SK-N-SH (cell line): Measurements from ENCODE around the gene GALNT16. TPM values are rescaled to one million over a fixed set of nuclear protein-coding genes. Genes with fewer than 3 reads are reported as not detected.

Source experiments
- CTCF ChIA-PET: fragments of 300-600, 350-600 bp; formaldehyde crosslinking; extraction: SDS; loops from one replicate; lab custom pipeline; 2021; lab: Yijun Ruan, JAX
- POLR2A ChIA-PET: fragments of 350-600 bp; sonication (Branson Sonifier 250); formaldehyde crosslinking; extraction: SDS; loops from one replicate; lab custom pipeline; 2020; ENCODE audit warnings: antibody characterized with exemption, inconsistent platforms; lab: Yijun Ruan, JAX
- DNase-seq: peaks from one replicate; pipeline ENCODE4 v3.0.0; 2012
- H2AFZ ChIP-seq: fragments of 200-600 bp; sonication (generic); 2 replicates; pipeline ENCODE4 v1.8.1; 2016; ENCODE audit warnings: antibody characterized with exemption, mild to moderate bottlenecking, low read depth
- H3F3A ChIP-seq: fragments of 200-600 bp; sonication (generic); replicated peaks from 2 replicates; pipeline ENCODE3; 2016; ENCODE audit warnings: antibody characterized with exemption, mild to moderate bottlenecking; ENCODE audit not compliant: insufficient read depth
- H3K27ac ChIP-seq, 2 experiments: fragments of 200-500 bp in 1 of 2; fragments of 200-600 bp in 1 of 2; sonication (Bioruptor generic) in 1 of 2; sonication (generic), shearing (Covaris generic) in 1 of 2; 2 replicates each; pipeline versions ENCODE4 v1.5.1 to v1.6.1; 2014 to 2016; ENCODE audit warnings: low read depth in 2 of 2, inconsistent platforms in 1 of 2, low read length in 1 of 2, mild to moderate bottlenecking in 1 of 2, mixed read lengths in 1 of 2
- H3K27me3 ChIP-seq: fragments of 200-600 bp; sonication (generic), shearing (Covaris generic); 2 replicates; pipeline ENCODE4 v1.6.1; 2016; ENCODE audit warnings: mixed run types; ENCODE audit not compliant: insufficient read depth
- H3K36me3 ChIP-seq, 2 experiments: fragments of 200-500 bp in 1 of 2; fragments of 200-600 bp in 1 of 2; sonication (Bioruptor generic) in 1 of 2; sonication (generic) in 1 of 2; replicated peaks in 1 of 2; 2 replicates each; pipeline versions ENCODE3 to v1.5.1; 2014 to 2016; ENCODE audit warnings: low read length in 1 of 2, mild to moderate bottlenecking in 1 of 2; ENCODE audit not compliant: insufficient read depth in 2 of 2, control insufficient read depth in 1 of 2
- H3K4me1 ChIP-seq, 2 experiments: fragments of 200-500 bp in 1 of 2; fragments of 200-600 bp in 1 of 2; sonication (Bioruptor generic) in 1 of 2; sonication (generic), shearing (Covaris generic) in 1 of 2; 2 replicates each; pipeline versions ENCODE4 v1.5.1 to v1.6.1; 2014 to 2016; ENCODE audit warnings: low read depth in 1 of 2, low read length in 1 of 2, mixed run types in 1 of 2; ENCODE audit not compliant: insufficient read depth in 2 of 2, control insufficient read depth in 1 of 2
- H3K4me2 ChIP-seq: fragments of 200-600 bp; sonication (generic), shearing (Covaris generic); 2 replicates; pipeline ENCODE4 v1.6.1; 2017; ENCODE audit warnings: mixed run types
- H3K4me3 ChIP-seq, 2 experiments: fragments of 200-500 bp in 1 of 2; fragments of 200-600 bp in 1 of 2; sonication (Bioruptor generic) in 1 of 2; sonication (generic), shearing (Covaris generic) in 1 of 2; 2 replicates each; pipeline versions ENCODE4 v1.5.1 to v1.8.1; 2014 to 2016; ENCODE audit warnings: low read depth in 2 of 2, inconsistent platforms in 1 of 2, low read length in 1 of 2, mild to moderate bottlenecking in 1 of 2, mixed read lengths in 1 of 2, moderate library complexity in 1 of 2
- H3K79me2 ChIP-seq: fragments of 200-600 bp; sonication (generic); 2 replicates; pipeline ENCODE4 v1.8.1; 2017; ENCODE audit warnings: mild to moderate bottlenecking; ENCODE audit not compliant: insufficient read depth
- H3K9ac ChIP-seq: fragments of 200-600 bp; sonication (generic); 2 replicates; pipeline ENCODE4 v1.6.1; 2017; ENCODE audit warnings: mixed run types
- H3K9me2 ChIP-seq: fragments of 200-600 bp; sonication (generic); 2 replicates; pipeline ENCODE4 v1.6.1; 2017; ENCODE audit warnings: mixed run types
- H3K9me3 ChIP-seq: fragments of 200-600 bp; sonication (generic); 2 replicates; pipeline ENCODE4 v1.6.1; 2017; ENCODE audit warnings: mixed run types, mild to moderate bottlenecking, moderate library complexity
- H4K20me1 ChIP-seq: fragments of 200-600 bp; sonication (generic); 2 replicates; pipeline ENCODE4 v1.6.1; 2017; ENCODE audit warnings: mild to moderate bottlenecking, mixed run types; ENCODE audit not compliant: insufficient read depth
- CHD2 ChIP-seq: fragments of 150-350 bp; IDR thresholded peaks from 2 replicates; pipeline ENCODE4 v1.6.1; 2018; ENCODE audit warnings: low read length; ENCODE audit not compliant: partially characterized antibody
- FOSL2 ChIP-seq: IDR thresholded peaks from 2 replicates; pipeline ENCODE4 v1.4.0; 2012; ENCODE audit warnings: low read depth, mild to moderate bottlenecking, moderate library complexity, borderline replicate concordance
- FOXM1 ChIP-seq: IDR thresholded peaks from 2 replicates; pipeline ENCODE4 v1.4.0; 2012; ENCODE audit warnings: low read depth, mild to moderate bottlenecking
- GABPA ChIP-seq: IDR thresholded peaks from 2 replicates; pipeline ENCODE4 v1.4.0; 2012; ENCODE audit warnings: low read depth, mild to moderate bottlenecking
- GATA2 ChIP-seq: sonication (generic); formaldehyde crosslinking; IDR thresholded peaks from 2 replicates; pipeline ENCODE4 v1.5.0; 2020; ENCODE audit warnings: mild to moderate bottlenecking, missing genetic modification reagents
- MEF2A ChIP-seq: IDR thresholded peaks from 2 replicates; pipeline ENCODE4 v1.4.0; 2012; ENCODE audit warnings: low read depth, borderline replicate concordance
- MXI1 ChIP-seq: IDR thresholded peaks from 2 replicates; pipeline ENCODE4 v1.6.1; 2012; ENCODE audit warnings: mild to moderate bottlenecking, low read depth, low read length, improper control_type of control experiment
- REST ChIP-seq: IDR thresholded peaks from 2 replicates; pipeline ENCODE4 v1.6.1; 2012; ENCODE audit warnings: mild to moderate bottlenecking, low read depth, low read length, moderate library complexity
- YY1 ChIP-seq: IDR thresholded peaks from 2 replicates; pipeline ENCODE4 v1.4.0; 2012; ENCODE audit warnings: low read depth, mild to moderate bottlenecking
- WGBS: methylation state at CpG from one replicate; pipeline ENCODE4 v1.1.6; 2017; ENCODE audit warnings: low lambda C conversion rate; 5-methylcytosine and 5-hydroxymethylcytosine counted together
- polyA plus RNA-seq, 3 experiments: library from polyadenylated mRNA; depleted of rRNA; stranded (reverse); fragments of >200 nt; gene quantifications; 2 replicates each; pipeline ENCODE4 v1.2.3, GENCODE V29; 2012
- TF ChIP-seq, protein P1 (sequence below): fragments of 200-600 bp; sonication (generic); IDR thresholded peaks from 2 replicates; pipeline ENCODE4 v1.6.1; 2017; ENCODE audit warnings: antibody characterized with exemption, mild to moderate bottlenecking, moderate library complexity
- TF ChIP-seq, protein P2 (sequence below): IDR thresholded peaks from 2 replicates; pipeline ENCODE4 v1.4.0; 2012; ENCODE audit warnings: low read depth, borderline replicate concordance
- TF ChIP-seq, protein P3 (sequence below): IDR thresholded peaks from 2 replicates; pipeline ENCODE4 v1.4.0; 2012; ENCODE audit warnings: low read depth
- TF ChIP-seq, protein P4 (sequence below): IDR thresholded peaks from 2 replicates; pipeline ENCODE4 v1.4.0; 2012; ENCODE audit warnings: low read depth, borderline replicate concordance

The GALNT16 gene
- polyA plus RNA-seq, 1 of the 3 experiments (the other 2 are of a cell fraction) = 17.0 TPM

DNA sequence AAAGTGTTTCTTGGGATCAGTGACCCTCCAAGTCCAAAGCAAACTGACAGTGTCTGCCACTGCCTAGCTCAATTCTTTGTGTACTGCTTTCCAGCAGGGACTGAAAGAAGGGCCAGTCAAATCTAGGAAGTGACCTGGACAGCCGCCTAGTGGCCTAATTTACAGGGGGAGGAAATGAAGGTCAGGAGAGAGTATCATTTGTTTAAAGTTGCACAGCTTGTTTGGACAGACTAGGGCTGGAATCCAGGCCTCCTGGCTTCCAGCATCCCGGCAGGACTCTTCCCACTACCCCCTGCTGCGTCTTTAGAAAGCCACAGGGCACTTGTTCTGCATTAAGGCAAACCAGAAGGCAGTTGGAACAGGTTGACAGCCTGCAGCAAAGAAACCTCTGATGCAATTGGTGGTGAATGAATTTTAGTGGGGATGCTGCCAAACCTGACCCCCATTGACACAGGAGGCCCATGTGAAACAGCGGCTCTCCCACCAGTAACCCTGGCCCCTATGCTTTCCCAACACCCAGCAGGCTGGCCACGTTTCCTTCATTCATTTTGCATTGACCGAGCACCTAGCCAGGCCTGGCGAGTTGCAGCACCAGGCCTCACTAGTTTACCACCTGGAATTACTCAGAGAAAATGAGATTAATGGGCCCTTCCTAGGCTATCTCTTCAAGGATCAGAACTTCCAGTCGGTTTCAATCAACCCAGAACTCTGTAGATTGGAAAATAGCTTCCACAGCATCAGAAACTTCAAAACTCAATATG, 28.2 kb downstream of the GALNT16 start (continued):
- TF ChIP-seq, protein P1, sequence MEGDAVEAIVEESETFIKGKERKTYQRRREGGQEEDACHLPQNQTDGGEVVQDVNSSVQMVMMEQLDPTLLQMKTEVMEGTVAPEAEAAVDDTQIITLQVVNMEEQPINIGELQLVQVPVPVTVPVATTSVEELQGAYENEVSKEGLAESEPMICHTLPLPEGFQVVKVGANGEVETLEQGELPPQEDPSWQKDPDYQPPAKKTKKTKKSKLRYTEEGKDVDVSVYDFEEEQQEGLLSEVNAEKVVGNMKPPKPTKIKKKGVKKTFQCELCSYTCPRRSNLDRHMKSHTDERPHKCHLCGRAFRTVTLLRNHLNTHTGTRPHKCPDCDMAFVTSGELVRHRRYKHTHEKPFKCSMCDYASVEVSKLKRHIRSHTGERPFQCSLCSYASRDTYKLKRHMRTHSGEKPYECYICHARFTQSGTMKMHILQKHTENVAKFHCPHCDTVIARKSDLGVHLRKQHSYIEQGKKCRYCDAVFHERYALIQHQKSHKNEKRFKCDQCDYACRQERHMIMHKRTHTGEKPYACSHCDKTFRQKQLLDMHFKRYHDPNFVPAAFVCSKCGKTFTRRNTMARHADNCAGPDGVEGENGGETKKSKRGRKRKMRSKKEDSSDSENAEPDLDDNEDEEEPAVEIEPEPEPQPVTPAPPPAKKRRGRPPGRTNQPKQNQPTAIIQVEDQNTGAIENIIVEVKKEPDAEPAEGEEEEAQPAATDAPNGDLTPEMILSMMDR = peak; percentile 56
- TF ChIP-seq CHD2 = peak; percentile 9
- TF ChIP-seq, protein P2, sequence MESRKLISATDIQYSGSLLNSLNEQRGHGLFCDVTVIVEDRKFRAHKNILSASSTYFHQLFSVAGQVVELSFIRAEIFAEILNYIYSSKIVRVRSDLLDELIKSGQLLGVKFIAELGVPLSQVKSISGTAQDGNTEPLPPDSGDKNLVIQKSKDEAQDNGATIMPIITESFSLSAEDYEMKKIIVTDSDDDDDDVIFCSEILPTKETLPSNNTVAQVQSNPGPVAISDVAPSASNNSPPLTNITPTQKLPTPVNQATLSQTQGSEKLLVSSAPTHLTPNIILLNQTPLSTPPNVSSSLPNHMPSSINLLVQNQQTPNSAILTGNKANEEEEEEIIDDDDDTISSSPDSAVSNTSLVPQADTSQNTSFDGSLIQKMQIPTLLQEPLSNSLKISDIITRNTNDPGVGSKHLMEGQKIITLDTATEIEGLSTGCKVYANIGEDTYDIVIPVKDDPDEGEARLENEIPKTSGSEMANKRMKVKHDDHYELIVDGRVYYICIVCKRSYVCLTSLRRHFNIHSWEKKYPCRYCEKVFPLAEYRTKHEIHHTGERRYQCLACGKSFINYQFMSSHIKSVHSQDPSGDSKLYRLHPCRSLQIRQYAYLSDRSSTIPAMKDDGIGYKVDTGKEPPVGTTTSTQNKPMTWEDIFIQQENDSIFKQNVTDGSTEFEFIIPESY = no peak

DNA sequence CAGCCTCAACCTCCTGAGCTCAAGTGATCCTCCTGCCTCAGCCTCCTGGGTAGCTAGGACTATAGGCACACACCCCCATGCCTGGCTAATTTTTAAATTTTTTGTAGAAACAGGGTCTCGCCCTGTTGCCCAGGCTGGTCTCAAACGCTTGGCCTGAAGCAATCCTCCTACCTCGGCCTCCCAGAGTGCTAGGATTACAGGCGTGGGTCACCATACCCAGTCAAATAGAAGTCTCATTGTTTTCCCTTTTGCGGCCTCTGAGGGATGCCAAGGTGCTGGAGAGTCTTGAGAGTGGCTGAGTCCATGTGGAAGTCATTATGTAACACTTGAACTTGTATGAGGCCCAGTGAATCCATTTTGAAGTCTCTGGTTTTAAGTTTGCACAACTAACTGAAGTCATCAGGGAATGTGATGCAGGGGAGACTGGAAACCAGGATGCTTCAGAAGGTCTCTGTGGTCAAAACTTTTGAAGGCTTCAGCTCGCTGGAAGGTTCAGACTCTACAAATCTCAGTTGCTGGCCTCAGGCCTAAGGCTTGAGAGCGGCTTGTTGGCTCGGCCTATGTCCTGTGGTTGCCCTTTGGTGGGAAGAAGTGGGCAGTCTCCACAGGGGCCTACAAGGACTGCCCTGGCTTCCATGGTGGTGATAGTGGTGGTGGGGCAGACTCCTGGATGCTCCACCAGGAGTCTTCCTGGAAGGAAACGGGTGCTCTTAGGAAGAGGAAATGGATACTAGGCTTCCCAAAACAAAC, 29.2 kb downstream of the GALNT16 start:
- no peak for DNase-seq
- Histone ChIP-seq H3K27ac (no peak overlapping the region), H3K4me1 (peaks cover 0 to 27% of the 10 kb centered on the region in 2 experiments; a peak in 2 of 4 replicates), H3F3A (no peaks in the 10 kb centered on the region), H3K36me3 (no peaks in the 10 kb centered on the region), H3K4me3 (no peak overlapping the region), H3K9me3 (no peaks in the 10 kb centered on the region), H3K9me2 (no peaks in the 10 kb centered on the region), H3K9ac (no peak overlapping the region), H3K27me3 (no peaks in the 10 kb centered on the region), H3K4me2 (no peak overlapping the region), H4K20me1 (no peaks in the 10 kb centered on the region), H2AFZ (no peak overlapping the region), H3K79me2 (no peaks in the 10 kb centered on the region)
- WGBS = 92% methylated on average over 7 of the region's 9 CpGs
- CTCF ChIA-PET = interaction anchor here (0.8 to 1.6 kb wide), 5 partner anchors 9 to 192 kb away, joined by 3 to 6 read pairs (median 4); no protein-coding TSS in a partner anchor
- POLR2A ChIA-PET = no interaction called here
- TF ChIP-seq FOSL2 = no peak
- TF ChIP-seq, protein P3, sequence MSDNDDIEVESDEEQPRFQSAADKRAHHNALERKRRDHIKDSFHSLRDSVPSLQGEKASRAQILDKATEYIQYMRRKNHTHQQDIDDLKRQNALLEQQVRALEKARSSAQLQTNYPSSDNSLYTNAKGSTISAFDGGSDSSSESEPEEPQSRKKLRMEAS = no peak

DNA sequence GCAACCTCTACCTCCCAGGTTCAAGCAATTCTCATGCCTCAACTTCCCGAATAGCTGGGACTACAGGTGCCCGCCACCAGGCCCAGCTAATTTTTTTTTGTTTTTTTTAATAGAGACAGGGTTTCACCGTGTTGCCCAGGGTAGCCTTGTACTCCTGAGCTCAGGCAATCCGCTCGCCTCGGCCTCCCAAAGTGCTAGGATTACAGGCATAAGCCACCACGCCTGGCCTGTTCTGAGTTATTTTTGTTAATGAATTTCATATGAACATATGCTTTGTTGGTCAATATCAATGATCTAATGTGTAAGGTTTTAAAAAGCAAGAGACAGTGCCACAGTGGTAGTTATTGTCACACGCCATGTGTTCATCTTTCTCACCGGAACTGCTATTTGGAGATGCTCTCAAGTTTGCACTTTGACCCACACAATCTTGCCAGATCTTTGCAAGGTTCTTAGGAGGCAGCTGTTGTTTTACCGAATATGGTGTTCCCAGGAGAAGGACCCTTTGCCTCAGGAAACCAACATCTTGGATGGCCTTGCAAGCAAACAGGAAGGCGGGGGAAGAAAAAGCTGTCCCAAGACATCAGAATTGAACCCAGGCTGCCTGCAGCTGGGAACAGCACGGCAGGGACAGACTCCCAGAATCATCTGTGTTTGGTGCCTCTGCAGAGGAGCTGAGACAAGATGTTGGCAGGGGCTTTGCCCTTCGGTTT, 30.0 kb downstream of the GALNT16 start:
- no peak overlapping the region for H3K9ac ChIP-seq
- peaks cover 0 to 27% of the 10 kb centered on the region in 2 experiments; a peak in 2 of 4 replicates for H3K4me1 ChIP-seq
- no peaks in the 10 kb centered on the region for H3K27me3 ChIP-seq
- no peak overlapping the region for H3K27ac ChIP-seq
- no peaks in the 10 kb centered on the region for H3K79me2 ChIP-seq
- no peak for DNase-seq
- no peaks in the 10 kb centered on the region for H3F3A ChIP-seq
- CTCF ChIA-PET = interaction anchor here (0.8 to 1.6 kb wide), 6 partner anchors 8 to 193 kb away, joined by 3 to 4 read pairs (median 4); no protein-coding TSS in a partner anchor
- POLR2A ChIA-PET = no interaction called here
- no peaks in the 10 kb centered on the region for H3K36me3 ChIP-seq
- H3K4me3 ChIP-seq = no peak overlapping the region
- no peak overlapping the region for H2AFZ ChIP-seq
- H3K9me2 ChIP-seq = no peaks in the 10 kb centered on the region
- H3K4me2 ChIP-seq = no peak overlapping the region
- 93% methylated on average over 13 of the region's 13 CpGs for WGBS
- H4K20me1 ChIP-seq = no peaks in the 10 kb centered on the region
- H3K9me3 ChIP-seq = no peaks in the 10 kb centered on the region
- no peak for TF ChIP-seq REST
- TF ChIP-seq MXI1 = no peak
- TF ChIP-seq FOXM1 = no peak
- no peak for TF ChIP-seq GATA2 (CRISPR knock-in tag)
- TF ChIP-seq, protein P4, sequence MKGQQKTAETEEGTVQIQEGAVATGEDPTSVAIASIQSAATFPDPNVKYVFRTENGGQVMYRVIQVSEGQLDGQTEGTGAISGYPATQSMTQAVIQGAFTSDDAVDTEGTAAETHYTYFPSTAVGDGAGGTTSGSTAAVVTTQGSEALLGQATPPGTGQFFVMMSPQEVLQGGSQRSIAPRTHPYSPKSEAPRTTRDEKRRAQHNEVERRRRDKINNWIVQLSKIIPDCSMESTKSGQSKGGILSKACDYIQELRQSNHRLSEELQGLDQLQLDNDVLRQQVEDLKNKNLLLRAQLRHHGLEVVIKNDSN = no peak
- TF ChIP-seq YY1 = no peak
- TF ChIP-seq MEF2A = no peak
- TF ChIP-seq GABPA = no peak
